HG03066 (cell line): ENCODE data around the gene GALR2.
A peak's percentile ranks its signal among the peaks of the same experiment; 100 is the strongest.
"Not testable (repeated sequence)": the region's sequence is repeated elsewhere in the genome, so short reads cannot be mapped to it uniquely, and the experiment has no call there.

Experiments used
- ATAC-seq: cut with Tn5 transposase; IDR thresholded peaks from one replicate; pipeline ENCODE4 v1.9.1; 2021; ENCODE audit warnings: low read depth; ENCODE audit not compliant: unreplicated experiment

Gene GALR2

DNA sequence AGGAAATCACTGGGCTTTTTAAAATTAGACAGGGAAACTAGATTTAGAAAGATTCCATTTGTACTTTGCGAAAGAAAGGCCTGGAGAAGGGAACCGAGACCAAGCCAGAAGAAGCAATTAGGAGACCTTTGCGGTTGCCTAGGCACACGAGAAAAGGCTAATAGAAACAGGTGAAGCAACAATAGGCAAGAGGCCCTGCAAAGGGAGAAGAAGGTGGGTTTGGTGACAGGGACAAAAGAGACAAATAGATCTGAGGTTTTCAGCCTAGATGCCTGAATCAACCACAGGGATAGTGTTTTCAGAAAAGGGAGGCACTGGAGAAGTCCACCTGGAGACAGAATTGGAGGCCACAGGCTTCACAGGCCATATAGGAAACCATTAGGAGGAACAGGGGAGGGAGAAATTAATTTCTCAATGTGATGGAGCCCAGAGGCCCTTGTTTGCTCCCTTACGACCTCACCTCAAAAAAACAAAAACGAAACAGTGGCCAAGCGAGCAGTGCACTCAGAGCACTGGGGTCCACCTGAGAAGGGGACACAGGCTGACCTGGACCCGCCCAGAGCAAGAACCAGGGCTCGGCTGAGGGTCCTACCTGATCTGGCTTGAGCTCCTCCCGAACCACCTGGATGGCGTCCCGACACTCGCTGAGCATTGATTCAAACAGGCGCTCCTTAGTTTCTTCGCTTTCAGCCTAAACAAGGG lies 24.6 kb upstream of the GALR2 start:
- no peak for ATAC-seq

DNA sequence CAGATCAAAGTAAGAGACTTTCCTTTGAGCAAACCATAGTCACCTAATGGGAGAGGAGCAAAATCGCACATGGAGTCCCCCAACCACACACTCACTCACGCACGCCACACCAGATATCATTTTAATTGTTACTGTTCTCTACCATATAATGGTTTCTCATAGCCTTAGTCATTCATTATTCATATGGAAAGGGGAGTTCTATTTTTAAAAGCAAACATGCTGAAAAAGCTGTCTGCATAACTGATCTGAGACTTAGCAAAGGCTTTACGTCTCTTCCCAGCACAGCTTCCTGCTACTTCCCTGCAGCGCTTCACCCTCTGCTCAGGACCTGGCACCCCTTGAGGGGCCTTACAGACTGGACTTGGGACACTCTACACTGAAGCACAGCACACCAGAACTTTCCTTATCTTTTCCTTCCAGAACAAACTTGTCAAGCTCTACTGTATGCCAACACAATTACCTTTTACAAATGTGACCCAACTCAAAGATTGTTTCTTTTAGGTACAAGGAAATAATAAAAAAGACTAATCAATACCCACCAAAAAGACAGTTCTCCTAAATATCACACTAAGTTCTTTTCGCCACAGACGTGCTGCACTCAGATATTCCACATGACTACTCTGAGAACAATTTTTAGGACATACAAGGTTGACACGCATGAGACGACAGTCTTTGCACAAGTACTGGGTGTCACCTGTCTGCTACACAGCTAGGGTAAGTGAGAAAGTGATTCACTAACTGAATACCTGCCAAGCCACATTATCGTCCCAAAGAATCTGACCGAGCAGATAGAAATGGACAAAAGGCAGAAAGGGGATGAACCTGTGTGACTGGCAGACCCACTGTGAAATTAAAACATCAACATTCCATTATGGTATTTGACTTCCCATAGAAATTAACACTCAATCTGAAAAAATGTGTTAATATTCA lies 23.8 kb upstream of the GALR2 start:
- no peak for ATAC-seq

DNA sequence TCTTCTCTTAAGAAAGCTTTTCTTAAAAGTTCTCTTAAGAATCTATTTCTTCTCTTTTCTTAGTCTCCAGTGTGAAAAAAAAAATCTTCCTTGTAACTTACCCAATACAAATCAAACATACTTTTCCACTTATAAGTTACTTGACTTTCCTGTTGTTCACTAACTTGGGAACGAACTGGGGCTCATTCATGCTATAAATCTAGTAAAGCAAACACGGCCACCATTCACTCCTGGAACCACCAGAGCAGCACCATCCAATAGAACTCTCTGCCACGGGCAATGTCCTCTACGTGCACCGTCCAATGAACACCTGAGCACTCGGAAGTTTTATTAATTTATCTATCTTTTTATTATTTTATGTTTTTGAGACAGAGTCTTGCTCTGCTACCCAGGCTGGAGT lies 23.0 kb upstream of the GALR2 start:
- ATAC-seq = no peak

DNA sequence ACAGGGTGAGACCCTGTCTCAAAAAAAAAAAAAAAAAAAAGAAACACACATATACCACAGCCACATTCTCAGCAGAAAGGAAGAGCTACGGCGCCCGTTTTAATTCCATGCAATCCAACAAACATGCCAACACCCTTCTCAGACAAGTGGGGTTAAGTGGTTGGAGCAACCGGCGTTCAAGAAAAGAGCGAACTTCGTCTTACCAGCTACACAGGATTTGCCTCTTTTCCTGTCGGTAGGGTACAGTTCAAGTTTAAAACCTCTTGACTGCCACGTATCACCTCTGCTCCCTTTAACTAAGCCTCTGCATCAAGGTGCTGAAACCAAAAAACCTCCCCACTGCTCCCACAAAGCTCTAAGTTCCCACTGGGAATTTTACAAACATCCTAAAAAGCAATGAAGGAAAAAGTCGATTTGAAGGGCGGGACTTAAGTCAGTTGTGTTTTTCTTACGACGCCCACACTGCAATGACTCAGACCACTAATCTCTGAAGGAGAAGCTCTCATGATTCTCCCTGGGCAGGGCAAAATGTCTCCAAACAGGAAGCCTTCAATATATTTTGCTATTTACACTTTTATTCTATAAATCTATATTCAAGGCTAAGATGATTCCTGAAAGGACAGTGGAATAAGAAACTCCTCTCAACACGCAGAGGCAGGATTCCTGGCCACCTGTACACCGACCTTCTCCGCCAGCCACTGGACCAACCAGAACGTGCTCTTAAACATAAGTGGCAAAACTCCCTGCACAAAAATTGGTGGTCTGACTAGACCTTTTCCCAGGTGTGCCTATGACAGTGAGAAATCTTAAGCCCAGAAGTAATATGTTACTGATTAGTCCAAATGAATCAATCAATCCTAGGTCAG lies 21.1 kb upstream of the GALR2 start:
- ATAC-seq = no peak

DNA sequence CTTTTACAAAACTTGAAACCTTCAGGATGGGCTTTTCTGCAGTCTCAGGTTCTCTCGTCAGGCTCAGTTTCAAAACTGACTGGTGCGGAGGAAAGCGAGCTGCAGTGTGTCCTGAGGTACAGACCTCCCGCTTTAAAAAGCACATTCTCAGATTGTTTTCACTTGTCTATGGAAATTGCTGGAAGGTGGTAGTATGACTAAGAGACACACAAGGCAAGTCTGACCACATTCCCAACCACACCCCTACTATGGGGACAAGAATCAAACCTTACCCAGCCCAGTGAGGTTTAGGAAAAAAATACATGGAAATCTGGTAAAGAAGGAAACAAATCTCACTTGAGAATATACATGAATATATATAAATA lies 20.5 kb upstream of the GALR2 start:
- no peak for ATAC-seq

DNA sequence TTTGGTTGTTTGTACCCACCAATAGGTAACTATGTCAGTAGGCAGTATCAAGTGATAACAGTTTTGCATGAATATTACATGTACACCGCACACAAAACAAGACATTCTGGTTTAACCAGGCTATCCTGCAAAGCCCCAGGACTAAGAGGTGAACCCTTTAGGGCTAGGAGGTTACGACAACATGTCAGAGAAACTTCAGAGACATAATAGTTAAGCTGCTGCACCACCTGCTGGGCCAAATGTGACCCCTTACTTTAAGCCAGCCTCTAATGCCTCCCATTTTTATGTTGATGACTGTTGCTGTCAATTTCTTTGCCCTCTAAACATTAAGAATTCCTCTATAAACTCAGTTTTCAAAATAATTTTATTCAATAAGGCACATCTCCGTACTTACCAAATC lies 17.7 kb upstream of the GALR2 start:
- ATAC-seq = no peak

DNA sequence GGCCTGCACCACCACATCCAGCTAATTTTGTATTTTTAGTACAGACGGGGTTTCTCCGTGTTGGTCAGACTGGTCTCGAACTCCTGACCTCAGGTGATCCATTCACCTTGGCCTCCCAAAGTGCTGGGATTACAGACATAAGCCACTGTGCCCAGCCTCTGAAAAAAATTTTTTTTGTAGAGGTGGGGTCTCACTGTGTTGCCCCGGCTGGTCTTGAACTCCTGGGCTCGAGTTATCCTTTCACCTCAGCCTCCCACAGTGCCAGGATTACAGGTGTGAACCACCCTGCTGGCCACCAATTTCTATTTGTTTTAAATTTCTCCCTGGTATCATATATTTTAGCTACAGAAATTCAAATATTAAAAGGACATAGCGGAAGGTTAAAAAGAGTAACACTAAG lies 16.3 kb upstream of the GALR2 start:
- not testable (repeated sequence) for ATAC-seq

DNA sequence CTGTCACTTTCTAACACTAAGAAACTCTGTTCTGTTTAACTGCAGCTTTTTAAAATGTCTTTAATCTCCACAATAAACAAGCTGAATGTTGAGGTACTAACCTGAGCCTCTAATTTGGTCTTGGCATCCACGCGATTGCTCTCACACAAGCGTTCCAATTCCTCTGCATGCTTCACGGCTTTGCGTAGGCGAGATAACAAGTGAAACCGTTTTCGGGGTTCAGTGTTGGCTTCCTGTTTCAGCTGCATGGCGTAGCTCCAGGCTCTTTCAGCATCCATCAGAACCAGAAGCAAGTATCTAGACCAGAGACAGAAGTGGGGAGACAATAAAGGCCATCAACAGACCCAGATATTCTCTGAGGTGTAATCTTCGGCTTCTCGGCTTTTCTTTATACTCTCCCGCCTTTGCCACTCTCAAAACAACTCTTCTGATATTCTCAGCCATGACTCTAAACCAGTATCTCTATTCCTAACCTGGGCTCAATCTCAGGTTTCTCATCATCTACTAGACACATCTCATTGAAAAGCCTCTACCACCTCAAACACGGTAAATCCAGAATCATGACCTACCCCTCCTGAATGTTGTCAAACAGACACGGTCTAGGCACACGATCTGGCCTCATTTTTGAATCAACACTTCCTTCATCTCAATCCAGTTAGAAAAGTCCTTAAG lies 10.6 kb upstream of the GALR2 start:
- ATAC-seq = no peak

DNA sequence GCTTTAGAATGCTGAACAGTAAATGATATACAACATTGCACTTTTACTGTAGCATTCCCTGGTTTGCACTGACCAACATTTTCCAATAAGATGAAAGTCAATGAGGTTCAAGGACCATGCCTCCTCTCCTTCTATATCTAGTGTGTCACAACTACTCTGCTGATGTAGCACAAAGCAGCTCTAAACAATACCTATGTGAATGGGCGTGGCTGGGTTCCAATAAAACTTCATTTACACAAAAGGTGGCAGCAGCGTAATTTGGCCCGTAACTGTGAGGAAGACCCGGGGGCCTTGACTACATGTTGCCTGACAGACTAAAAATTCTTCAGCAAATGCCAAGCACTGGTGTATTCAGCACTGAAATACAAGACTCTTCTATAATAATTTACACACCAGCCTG lies 8.8 kb upstream of the GALR2 start:
- no peak for ATAC-seq

DNA sequence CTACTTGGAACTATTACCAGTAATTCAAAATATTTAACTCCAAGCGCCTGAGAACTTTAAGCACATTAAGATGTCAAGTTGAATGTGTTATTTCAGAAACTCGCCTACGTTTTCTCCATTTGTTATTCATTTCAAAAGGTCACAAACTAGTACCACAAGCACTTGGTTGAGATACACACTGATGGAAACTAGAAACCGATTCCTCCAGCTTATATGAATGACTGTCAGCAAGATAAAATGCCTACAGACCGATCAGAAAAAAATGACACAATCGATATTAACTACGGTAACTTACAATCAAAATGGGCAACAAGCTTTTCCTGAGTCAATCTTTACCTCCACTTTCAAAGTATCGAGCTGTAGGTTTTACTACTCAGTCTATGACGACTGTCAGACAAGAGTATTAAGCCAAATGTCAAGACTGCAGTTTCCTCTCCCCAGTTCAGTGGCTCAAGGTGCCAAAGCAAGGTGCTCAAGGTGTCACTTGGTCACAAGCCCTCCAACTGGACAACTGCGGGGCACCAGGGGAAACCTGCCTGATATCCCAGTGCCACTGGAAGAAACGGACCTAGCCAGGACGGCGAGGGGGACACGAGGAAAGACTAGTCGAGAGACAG lies 2.9 kb upstream of the GALR2 start:
- no peak for ATAC-seq

DNA sequence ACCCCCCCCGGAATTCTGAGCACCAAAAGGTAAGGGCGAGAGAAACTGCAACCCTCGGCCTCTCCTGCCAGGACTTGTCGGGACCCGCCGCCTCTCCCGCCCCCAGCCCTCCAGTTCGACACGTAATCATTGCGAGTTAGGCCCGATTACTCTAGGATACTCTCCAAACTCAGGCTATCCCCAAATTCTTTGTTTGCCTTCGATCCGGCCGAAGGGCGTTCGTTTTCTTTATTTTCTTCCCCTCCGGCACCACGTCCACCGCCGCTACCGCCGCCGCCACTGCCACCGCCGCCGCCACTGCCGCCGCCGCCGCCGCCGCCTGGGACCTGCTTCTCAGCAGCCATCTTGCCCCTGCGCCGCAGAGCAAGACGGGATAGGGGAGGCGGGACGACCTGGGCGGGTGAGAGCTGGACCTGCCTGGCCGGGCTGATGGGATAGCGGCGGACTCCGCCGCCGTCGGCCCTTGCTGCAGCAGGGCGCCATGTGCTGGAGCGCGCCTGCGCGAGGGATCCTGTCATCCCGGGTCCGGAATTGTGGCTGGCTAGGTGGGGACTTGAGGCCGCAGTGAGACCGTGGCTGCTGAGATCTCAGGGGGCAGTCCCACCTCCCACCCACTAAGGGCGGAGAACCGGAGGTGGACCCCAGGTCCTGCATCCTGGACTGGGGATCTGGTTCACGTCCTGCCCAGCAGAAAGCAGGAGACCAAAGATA lies 2.3 kb upstream of the GALR2 start, which contains the start of gene SRP68:
Gene SRP68 (minus strand): TSS at position 370 of the 711 bp plus-strand sequence. CDS start 26 bp downstream, at position 344.
- ATAC-seq = peak; percentile 92

DNA sequence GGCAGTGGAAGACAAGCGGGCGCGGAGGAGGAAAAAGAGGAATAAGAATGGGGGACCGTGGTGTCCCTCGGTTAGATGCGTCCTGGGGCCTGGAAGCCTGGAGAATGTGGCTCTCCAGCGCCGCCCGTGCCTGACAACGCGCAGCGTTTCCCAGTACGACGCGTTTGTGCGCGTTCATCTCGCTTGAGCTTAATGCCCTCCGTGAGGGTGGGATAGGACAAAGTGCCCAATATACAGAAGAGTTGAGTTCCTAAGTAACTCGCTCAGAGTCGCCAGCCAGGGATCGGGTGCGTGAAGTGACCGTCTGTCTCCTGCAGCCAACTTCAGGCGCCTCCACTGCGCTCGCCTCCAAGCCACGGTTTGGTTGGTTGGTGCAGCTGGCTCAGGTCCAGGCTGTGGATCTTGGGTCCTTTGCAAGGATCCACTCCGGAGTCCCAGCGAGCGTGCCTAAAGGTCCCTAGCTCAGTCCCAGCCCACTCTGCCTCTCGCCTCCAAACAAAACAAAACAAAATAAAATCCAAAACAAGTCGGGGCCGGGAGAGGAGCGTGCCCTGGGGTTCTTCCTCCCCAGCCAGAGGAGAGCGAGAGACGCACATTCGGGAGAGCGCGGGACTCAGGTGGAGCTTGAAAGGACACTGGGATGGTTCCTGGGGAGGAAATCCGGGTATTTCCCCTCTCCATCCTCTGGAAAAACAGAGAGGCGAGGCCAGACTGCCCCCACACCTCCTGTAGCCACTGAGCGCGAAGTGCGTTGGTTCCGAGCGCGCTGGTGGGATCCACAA lies 974 bp downstream of the GALR2 start:
- ATAC-seq = no peak

DNA sequence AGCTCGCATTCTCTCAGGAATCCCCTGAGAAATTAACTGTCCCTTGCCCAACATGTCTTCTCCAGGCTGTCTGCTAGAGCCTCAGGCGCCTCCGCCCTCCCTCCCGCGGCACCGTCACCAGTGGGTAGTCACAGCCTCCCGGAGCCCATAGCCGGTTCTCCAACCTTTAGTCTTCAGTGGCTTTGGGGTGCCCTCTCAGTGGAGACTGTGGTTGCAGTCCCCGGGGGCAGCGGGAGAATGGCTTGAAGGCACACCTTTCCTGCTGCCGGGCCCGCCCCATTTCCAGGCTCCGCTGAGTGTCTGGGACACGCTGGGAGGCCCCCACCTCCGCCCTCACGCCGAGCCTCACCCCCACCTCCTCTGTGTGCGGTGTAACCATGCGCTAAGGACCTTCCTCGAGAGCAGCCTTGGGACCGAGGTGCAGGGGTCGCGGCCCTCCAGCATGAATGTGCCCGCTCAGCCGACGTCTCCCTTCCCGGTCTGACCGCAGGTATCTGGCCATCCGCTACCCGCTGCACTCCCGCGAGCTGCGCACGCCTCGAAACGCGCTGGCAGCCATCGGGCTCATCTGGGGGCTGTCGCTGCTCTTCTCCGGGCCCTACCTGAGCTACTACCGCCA lies 1.7 kb downstream of the GALR2 start:
- ATAC-seq = no peak

DNA sequence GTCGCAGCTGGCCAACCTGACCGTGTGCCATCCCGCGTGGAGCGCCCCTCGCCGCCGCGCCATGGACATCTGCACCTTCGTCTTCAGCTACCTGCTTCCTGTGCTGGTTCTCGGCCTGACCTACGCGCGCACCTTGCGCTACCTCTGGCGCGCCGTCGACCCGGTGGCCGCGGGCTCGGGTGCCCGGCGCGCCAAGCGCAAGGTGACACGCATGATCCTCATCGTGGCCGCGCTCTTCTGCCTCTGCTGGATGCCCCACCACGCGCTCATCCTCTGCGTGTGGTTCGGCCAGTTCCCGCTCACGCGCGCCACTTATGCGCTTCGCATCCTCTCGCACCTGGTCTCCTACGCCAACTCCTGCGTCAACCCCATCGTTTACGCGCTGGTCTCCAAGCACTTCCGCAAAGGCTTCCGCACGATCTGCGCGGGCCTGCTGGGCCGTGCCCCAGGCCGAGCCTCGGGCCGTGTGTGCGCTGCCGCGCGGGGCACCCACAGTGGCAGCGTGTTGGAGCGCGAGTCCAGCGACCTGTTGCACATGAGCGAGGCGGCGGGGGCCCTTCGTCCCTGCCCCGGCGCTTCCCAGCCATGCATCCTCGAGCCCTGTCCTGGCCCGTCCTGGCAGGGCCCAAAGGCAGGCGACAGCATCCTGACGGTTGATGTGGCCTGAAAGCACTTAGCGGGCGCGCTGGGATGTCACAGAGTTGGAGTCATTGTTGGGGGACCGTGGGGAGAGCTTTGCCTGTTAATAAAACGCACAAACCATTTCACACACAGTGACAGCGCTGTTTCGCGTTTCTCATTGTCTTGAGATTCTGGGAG lies 2.4 kb downstream of the GALR2 start:
- ATAC-seq = no peak

DNA sequence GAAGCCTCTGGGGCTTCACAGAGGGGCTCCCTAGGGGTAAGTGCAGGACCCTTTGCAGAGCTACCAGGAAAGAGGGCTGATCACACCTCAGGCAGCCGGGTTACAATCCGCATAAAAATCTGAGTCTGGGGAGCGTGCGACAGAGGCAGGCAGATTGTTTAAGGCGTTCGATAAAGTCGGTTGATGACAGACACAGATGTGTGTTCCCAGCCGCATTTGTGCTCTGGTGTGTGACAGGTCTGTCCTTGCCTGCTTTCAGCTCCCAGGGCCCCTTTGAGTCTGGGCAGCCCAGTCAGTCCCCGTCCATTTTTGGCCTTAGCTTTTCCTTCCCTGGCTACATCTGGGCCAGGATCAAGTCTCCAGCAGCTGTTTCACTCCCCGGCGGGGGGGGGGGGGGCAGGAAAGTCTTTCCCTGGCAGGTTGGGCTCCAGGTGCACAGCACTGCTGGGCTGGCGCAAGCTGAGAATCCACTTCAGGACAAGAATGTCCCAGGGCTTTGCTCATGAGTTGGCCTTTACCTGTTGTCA lies 3.1 kb downstream of the GALR2 start:
- no peak for ATAC-seq

DNA sequence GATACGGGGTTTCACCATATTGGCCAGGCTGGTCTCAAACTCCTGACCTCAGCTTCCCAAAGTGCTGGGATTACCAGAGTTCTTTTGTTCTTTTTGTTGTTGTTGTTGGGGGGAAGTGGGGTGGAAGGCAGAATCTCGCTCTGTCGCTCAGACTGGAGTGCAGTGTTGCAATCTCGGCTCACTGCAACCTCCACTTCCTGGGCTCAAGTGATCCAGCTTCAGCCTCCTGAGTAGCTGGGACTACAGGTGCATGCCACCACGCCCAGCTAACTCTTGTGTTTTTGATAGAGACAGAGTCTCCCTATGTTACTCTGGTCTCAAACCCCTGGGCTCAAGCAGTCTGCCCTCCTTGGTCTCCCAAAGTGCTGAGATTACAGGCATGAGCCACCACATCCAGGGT lies 3.8 kb downstream of the GALR2 start:
- not testable (repeated sequence) for ATAC-seq
